ENCODE measurements around the gene LSM7.
"Not testable (repeated sequence)": the region's sequence is repeated elsewhere in the genome, so short reads cannot be mapped to it uniquely, and the experiment has no call there.

The LSM7 gene

DNA sequence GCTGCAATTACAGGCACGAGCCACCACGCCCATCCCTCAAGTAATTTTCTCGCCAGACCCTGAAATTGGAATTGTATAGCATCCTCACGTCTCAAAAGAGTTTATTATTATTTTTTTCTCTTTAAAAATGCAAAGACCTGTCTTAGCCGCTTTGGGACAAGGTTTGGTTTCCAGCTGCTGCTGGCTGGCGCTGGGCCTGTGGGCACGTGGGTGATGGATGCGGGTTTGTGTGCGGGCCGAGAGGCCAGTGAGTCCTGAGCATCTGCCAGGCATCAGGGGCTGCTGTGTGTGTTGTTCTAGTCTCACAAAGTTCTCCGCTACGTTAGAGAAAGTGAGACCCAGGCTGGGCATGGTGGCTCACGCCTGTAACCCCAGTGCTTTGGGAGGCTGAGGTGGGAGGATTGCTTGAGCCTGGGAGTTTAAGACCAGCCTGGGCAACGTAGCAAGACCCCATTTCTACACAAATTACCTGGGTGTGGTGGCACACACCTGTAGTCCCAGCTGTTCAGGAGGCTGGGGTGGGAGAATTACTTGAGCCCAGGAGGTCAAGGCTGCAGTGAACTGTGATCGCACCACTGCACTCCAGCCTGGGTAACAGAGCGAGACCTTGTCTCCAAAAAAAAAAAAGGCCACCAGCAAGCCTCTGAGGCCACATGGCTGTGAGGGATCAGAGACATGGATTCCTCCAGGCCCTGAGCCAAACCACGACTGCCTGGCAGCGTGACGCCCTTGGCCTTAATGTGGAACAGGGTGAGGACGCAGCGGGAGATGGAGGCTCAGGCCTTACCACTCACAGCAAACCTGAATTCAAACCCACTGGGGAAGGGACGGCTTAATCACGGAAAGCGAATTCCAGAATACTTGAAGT is 27.0 kb upstream of the LSM7 start:
- DNase-seq (ENCODE audit: low spot score), result no peak

DNA sequence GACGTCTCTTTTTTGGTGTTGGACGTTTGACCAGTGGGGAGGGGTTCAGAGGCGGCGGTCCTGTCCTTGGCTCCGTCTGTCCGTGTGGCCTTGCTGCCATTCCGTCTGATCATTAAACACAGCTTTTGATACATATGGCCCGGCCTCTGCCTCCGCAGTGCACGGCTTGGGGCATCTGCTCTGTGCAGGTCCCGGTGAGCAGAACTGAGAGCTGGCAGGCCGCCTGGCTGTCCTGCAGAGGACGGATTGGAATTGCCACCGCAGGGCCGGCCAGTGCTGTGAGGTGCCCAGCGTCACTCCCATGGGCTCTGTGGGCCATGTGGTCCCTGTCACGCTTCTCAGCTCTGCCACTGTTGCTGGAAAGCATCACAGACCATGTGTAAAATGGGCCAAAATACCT is 26.3 kb upstream of the LSM7 start:
- no peak for DNase-seq (ENCODE audit: low spot score)

DNA sequence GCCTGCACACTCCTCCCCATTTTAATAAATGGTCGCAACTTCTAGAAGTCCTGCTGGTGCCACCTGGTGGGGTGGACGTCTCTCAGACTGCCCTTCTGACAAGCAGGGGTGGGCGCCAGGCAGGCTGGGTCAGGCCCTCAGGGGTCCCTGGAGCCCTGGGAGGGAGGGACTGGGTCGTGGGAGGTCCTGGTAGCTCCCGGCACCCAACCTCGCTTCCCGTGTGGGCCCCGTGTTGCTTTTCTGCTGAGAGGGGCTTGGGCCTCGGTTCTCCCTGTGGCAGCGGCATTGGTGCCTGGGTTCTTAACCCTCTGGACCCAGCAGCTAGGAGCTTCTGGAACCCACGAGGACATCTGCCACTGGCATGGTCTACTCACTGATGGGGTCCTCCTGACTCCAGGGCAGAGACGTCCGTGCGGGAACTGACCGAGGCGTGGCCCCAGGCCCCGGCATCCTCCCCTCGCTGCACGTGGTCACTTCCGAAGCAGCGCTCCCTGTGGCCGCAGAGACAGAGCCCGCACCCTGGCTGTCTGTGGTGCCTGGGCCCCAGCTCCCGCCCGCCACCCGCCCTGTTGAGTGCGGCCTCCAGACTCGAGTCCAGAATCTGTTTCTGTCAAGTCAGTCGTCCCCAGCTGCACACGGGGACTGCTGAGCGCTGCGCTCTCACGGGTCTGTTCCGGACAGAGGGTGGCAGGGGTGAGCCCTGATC is 25.7 kb upstream of the LSM7 start:
- no peak for DNase-seq (ENCODE audit: low spot score)

DNA sequence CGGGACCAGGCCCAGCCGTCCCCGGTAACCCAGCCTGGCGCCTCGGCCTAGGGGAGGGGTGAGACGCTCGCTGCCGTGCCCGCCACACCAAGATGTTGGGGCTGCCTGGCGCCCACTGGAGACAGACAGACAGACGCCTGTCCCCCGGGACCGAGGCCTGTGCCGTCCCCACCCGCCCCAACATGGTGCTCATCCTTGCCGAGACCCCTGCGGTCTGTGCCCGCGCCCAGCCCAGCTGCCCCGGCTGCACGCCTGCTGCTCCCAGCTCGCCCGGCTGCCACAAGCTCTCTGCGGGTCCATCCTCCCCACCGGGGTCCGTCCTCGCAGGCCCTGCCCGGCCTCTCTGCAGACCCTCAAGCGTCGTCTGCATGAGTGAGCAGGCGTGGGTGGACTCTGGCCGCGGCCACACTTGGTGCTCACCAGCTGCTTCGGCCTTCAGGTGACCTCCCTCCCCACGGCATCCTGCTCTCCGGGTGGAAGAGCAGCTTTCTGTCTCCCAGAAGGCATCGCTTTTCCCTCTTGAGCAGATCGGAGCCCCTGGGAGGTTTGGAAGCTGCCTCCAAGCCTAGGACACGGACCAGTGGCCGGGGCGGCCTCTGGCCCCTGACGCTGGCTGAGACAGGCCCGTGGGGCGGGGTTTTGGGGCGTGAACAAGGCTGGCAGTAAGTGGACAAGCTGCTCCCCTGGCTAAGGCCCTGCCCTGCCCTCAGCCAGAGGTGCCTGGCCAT is 24.9 kb upstream of the LSM7 start:
- no peak for DNase-seq (ENCODE audit: low spot score)

DNA sequence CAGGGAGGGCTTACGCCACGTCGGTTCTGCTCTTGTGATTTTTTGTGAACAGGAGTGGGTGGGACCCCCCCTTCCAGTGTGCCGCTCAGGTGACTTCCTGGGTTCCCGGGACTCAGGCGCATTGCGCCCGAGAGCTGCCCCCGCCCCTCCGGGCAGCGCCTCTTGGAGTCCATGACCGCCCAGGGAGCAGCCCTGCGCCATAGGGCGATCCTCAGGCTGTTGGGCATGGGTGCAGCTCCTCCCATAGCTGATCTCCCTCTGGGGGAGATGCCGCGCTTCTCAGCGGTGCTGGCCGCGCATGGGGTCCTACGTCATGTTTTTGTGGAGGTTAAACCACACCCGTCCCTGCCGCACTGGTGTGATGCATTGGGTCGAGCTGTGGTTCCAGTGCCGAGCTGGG is 23.7 kb upstream of the LSM7 start:
- DNase-seq (ENCODE audit: low spot score), result no peak

DNA sequence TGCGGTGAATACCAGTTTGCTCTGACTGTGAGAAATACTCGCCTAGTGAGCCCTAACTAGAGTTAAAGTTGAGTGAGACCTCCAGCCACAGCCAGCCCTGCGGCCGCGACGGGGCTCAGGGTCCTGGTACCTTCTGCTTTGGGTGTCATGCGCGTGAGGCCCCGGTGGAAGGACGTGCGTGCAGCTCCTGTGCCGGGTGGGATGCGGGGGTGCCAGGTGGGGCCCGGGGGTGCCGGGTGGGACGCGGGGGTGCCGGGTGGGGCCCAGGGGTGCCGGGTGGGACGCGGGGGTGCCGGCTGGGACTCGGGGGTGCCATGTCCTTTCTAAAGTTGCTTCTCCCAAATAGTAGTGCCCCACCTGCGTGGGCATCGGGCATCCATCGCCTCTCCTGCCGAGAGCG is 23.2 kb upstream of the LSM7 start:
- DNase-seq (ENCODE audit: low spot score), result no peak

DNA sequence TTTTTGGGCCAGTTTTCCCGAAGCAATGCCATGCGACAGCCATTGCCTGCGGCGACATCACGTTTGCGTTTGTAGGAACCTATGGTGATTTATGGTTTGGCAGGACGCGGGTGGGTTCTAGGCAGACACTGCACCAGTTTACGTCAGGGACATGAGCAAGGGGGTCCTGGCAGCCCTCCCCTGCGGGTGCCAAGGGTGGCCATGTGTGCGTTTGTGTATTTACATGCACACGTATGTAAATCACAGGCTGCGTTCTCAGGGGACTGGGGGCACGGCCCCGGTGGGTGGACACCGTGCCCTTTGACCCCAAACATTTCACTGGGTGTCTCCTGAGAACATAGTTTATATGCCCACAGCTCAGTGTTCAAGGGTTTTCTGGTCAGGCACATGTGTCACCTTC is 22.3 kb upstream of the LSM7 start:
- DNase-seq (ENCODE audit: low spot score), result no peak

DNA sequence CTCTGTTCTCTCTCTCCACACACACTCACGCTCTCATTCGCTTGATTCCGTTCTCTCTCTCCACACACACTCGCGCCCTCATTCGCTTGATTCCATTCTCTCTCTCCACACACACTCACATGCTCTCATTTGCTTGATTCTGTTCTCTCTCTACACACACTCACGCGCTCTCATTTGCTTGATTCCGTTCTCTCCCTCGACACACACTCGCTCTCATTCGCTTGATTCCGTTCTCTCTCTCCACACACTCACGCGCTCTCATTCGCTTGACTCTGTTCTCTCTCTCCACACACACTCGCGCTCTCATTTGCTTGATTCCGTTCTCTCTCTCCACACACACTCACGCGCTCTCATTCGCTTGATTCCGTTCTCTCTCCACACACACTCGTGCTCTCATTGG is 21.4 kb upstream of the LSM7 start:
- not testable (repeated sequence) for DNase-seq (ENCODE audit: low spot score)

DNA sequence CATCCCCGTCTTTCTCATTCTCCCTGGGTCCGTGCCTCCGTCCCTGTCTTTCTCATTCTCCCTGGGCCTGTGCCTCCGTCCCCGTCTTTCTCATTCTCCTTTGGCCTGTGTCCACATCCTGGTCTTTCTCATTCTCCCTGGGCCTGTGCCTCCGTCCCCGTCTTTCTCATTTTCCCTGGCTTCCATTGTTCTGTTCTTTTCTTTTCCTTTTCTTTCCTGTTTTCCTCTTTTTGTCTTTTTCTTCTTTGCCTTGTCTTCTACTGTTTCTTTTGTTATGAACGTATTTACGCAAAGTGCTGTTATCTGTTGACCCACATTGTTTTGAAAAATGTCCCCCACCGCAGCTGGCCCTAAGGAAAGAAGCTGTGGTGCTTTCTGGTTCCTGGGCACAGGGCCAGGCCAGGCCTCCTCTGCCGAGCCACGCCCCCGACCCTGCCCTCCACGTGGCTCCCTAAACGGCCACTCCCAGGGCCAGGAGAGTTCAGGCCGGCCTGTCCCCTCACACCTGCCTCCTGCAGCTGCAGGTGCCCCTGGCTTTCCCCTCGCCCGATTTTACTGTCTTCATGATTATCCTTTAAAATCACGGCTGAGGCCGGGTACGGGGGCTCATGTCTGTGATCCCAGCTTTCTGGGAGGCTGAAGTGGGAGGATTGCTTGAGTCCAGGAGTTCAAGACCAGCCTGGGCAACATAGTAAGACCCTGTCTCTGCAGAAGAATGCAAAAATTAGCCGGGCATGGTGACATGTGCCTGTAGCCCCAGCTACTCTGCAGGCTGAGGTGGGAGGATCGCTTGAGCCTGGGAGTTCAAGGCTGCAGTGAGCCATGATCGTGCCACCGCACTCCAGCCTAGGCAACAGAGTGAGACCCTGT is 17.6 kb upstream of the LSM7 start:
- DNase-seq (ENCODE audit: low spot score), result no peak

DNA sequence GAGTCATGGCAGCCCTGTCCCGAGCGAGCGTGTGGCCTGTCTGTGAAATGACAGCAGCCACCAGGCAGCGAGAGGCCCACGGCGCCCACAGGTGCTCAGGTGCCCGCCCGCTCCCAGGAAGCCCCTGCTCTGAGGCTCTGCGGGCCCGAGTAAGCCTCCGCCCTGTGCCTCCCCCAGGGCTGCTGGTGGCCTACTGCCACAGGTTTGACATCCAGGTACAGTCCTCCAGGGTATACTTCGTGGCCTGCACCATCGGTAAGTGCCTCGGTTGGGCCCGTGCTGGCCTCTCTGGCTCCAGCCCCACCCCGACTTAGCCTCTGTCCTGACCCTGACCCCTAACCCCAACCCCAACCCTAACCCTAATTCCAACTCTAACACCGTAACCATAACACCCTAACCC is 16.7 kb upstream of the LSM7 start:
- DNase-seq (ENCODE audit: low spot score), result no peak

DNA sequence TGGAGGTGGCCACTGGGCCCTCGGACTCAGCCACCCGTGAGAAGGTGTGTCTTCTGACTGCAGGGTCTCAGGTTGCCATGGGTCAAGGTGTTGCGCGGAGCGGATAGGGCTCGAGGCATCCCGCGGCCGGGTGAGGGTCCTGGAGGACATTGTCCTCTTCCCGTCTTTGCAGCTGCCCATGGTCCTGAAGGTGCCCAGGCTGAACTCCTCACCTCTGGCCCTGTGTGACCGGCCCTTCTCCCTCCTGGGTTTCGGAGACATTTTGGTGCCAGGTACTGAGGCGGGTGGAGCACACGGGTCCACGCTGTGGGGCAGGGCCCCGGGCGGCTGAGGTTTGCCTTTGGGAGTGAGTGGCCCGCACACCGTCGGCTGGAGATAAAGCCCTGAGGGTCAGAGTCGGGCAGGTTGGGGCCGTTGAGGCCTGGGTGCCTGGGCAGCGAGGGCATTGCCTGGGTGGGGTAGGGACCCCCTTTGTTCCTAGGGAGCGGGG is 16.0 kb upstream of the LSM7 start:
- no peak for DNase-seq (ENCODE audit: low spot score)

DNA sequence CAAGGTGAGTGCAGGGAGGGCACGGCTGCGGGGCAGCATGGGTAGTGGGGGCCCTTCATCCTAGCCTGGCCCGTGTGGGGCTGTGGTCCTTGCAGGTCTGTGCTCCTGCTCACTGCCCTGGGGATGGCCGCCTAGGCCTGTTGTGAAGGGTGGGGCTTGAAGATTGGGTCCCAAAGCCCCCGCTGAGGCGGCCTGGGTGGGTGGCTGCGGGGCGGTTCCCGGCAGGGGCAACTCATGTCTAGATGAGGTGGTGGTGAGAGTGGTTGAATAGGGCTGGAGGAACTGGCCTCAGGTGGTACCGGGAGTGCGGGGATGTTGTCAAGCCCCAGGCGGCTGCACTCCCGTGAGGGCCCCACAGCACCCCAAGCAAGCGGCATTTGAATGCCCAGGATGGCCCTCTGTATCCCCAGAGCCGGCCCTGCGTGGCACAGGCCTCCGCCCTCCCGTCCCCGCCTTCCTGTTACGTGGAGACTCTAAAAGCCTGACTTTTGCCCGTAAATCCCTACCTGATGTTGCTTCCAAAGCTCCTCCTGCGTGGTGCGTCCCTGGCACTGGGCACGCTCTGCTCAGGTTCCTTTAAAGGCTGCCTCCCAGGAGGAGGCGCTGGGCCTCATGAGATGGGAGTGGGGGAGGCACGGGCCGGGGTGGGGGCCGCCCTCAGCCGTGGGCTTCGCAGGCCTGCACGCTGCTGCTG is 15.1 kb upstream of the LSM7 start:
- no peak for DNase-seq (ENCODE audit: low spot score)

DNA sequence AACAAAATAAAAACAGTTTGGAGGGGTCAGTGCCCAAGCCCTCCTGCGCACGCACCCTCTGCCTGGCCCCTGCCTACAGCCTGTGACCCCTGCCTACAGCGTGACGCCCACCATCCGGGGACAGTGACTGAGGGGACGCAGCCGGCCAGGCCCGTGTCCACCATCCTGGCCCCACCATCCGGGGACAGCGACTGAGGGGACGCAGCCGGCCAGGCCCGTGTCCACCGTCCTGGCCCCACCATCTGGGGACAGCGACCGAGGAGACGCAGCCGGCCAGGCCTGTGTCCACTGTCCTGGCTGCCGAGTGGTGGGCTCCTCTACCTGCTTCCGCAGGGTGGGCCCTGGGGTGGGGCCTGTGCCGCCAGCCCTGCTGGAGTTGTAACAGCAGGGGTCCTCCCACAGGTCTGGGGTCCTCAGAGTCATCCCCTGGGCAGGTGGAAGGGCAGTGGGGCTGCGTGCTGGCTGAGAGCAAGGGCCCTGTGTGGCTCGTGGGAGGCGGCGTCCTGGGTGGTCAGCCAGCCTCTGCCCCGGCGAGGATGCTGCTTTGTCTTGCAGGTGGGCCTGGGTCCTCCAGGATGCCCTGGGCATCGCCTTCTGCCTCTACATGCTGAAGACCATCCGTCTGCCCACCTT is 14.4 kb upstream of the LSM7 start:
- no peak for DNase-seq (ENCODE audit: low spot score)

DNA sequence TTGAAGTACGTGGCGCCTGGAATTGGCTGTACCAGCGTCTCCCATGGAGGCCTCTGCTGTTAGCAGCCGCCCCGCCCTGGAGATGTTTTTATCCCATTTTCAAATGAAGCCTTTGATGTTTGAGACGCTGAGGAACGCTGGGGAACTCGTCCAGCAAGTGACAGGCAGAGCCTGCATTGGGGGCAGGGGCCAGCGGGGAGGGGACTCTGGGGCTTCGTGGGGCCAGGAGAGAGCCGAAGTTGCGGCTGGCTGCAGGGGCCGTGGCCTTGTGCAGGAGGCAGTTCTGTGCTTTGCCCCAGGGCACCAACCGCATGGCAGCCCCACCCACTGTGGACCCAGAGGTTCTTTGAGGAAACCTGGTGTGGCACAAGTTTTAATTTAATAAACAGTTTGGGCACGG is 13.6 kb upstream of the LSM7 start:
- DNase-seq (ENCODE audit: low spot score), result no peak

DNA sequence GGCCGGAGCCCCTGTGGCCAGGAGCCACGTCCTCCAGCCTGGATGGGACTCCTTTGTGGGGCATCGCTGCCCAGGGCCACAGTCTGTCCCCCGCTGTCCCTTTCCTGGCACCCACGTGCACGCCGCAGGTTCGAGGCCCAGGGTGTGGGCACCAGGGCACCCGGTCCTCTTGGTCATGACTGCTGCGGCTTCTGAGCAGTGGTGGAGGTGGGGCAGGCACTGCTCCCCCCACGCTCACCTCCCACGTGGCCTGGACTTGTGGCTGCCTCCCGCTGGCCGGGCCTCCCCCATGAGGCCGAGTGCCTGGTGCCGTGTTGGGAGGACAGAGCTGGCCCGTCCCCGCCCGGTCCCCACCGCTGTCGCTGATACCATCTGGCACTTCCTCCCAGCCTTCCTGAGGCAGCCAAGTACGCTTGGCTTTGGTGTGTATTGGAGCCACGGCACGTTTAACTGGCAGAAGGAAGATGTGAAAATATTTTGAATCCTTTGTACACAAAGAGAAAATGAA is 12.9 kb upstream of the LSM7 start:
- DNase-seq (ENCODE audit: low spot score), result no peak

DNA sequence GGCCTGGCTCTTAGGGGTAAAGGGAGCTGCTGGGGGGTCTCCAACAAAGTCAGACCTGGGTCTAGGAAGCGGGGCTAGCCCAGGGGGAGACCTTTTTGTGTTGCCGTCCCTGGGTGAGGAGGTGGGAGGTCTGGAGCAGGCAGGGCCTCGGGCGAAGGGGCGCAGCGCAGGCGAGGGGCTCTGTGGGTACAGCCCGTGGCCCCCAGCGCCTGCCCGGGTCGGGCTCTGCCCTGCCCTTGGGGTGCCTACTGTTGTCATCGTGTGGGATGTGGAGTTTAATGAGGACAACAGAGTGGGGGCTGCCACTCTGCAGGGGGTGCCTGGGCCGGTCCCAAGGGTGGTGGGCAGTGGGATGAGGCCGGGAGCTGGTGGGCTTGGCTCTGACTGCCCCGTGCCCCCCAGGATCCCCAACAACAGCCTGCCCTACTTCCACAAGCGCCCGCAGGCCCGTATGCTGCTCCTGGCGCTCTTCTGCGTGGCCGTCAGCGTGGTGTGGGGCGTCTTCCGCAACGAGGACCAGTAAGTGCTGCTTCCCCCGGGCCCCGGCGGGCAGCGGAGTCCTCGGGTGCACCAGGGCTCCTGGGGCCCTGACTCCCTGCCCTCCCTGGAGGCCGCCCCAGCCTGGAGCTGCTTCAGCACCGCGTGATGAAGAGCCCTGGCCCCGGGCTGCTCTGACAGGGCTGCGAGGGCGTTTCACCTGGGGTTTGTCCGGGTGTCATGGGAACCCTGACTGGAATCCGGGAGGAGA is 12.3 kb upstream of the LSM7 start:
- no peak for DNase-seq (ENCODE audit: low spot score)

DNA sequence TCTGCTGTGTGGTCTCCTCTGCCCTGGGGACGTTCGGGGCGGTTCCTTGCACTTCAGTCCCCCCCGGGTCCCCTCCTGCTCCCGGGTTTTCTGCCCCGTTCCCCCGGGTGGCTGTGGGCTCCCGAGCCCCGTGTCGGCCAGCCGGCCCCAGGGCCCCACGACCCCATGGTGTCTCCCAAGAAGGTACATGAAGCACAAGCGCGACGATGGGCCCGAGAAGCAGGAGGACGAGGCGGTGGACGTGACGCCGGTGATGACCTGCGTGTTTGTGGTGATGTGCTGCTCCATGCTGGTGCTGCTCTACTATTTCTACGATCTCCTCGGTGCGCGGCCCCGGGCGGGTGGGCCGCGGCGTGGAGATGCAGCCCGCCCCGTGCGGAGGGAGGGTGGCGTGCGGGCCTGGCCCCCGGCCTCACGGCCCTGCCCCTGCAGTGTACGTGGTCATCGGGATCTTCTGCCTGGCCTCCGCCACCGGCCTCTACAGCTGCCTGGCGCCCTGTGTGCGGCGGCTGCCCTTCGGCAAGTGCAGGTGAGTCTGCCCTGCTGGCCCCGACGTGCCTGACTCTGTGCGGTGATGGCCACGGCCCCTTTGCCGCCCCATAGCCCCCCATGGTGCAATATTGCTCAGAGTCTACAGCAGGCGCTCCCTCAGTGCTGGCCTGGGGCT is 11.4 kb upstream of the LSM7 start:
- no peak for DNase-seq (ENCODE audit: low spot score)

DNA sequence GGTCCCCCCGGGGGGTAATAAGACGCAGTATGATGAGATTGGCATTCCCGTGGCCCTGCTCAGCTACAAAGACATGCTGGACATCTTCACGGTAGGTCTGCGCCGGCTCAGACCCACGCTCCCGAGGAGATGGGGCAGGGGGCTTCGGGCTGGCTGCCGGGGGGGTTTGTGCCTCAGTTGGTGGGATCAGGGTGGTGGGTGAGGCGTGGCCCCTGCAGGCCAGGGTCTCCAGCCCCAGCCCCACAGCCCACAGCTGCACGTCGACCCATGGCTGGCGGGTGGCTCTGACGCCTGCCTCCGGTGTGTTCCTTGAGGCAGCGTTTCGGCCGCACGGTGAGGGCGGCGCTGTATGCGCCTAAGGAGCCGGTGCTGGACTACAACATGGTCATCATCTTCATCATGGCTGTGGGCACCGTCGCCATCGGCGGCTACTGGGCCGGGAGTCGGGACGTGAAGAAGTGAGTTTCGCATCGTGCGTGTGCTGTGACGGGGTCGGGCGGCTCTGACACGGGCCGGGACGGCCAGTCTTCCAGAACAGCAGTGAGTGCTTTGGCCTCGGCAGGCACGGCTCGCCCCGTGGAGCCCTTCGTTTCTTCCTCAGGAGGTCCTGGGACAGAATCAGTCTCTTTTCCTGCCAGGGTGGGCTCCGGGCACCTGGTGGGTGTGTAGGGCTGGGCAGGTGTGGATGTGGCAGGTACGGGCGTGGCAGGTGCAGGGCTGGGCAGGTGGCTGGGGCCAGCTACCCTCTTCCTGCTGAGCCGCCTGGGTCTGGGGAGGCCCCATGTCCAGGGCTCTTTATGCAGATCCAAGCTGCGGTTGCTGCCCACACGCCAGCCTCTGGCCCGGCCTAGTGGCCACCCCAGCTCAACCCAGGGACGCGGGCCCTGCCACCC is 10.6 kb upstream of the LSM7 start:
- no peak for DNase-seq (ENCODE audit: low spot score)
